HG02642 (cell line): ENCODE measurements around the gene TEN1.
"Not testable (repeated sequence)": the region's sequence is repeated elsewhere in the genome, so short reads cannot be mapped to it uniquely, and the experiment has no call there.

Experiments
- ATAC-seq: cut with Tn5 transposase; IDR thresholded peaks from one replicate; pipeline ENCODE4 v1.9.1; 2021; ENCODE audit warnings: mild to moderate bottlenecking; ENCODE audit not compliant: unreplicated experiment, poor library complexity

TEN1 gene

GRCh38 chr17:76022973-76023899 lies 44.2 kb downstream of the TEN1 start:
- no peak for ATAC-seq

- no peak for ATAC-seq
Measured at GRCh38 chr17:76023900-76024237, 44.8 kb downstream of the TEN1 start.

- ATAC-seq: no peak
Measured at GRCh38 chr17:76024353-76024752, 45.3 kb downstream of the TEN1 start.

- ATAC-seq: no peak
Measured at GRCh38 chr17:76025294-76025693, 46.3 kb downstream of the TEN1 start.

- ATAC-seq: no peak
Measured at GRCh38 chr17:76026714-76027158, 47.7 kb downstream of the TEN1 start.

- no peak for ATAC-seq
Measured at GRCh38 chr17:76027159-76027839, 48.3 kb downstream of the TEN1 start, which contains the start of gene EVPL. TSS of gene EVPL (minus strand) at chr17:76027306. CDS start at chr17:76027198, 108 bp downstream.

GRCh38 chr17:76032073-76032779 lies 53.2 kb downstream of the TEN1 start:
- no peak for ATAC-seq

- no peak for ATAC-seq
Measured at GRCh38 chr17:76032780-76033108, 53.7 kb downstream of the TEN1 start.

GRCh38 chr17:76033139-76033538 lies 54.1 kb downstream of the TEN1 start:
- ATAC-seq: no peak

GRCh38 chr17:76034428-76035350 lies 55.6 kb downstream of the TEN1 start:
- no peak for ATAC-seq

- ATAC-seq: no peak
Measured at GRCh38 chr17:76036497-76037261, 57.6 kb downstream of the TEN1 start.

GRCh38 chr17:76038050-76038449 lies 59.0 kb downstream of the TEN1 start:
- no peak for ATAC-seq

- no peak for ATAC-seq
Measured at GRCh38 chr17:76039121-76039520, 60.1 kb downstream of the TEN1 start.

GRCh38 chr17:76040376-76040775 lies 61.3 kb downstream of the TEN1 start:
- ATAC-seq: no peak

GRCh38 chr17:76042868-76043267 lies 63.8 kb downstream of the TEN1 start:
- ATAC-seq: not testable (repeated sequence)

GRCh38 chr17:76044475-76045007 lies 65.5 kb downstream of the TEN1 start:
- ATAC-seq: not testable (repeated sequence)

- ATAC-seq: no peak
Measured at GRCh38 chr17:76046064-76046463, 67.0 kb downstream of the TEN1 start.

GRCh38 chr17:76048025-76048605 lies 69.1 kb downstream of the TEN1 start:
- no peak for ATAC-seq

GRCh38 chr17:76048711-76049110 lies 69.7 kb downstream of the TEN1 start:
- no peak for ATAC-seq
